Measurements from ENCODE around the gene OR10S1. TPM values are rescaled to one million over a fixed set of nuclear protein-coding genes. Genes with fewer than 3 reads are reported as not detected.
A peak's percentile ranks its signal among the peaks of the same experiment; 100 is the strongest.

Gene OR10S1, protein sequence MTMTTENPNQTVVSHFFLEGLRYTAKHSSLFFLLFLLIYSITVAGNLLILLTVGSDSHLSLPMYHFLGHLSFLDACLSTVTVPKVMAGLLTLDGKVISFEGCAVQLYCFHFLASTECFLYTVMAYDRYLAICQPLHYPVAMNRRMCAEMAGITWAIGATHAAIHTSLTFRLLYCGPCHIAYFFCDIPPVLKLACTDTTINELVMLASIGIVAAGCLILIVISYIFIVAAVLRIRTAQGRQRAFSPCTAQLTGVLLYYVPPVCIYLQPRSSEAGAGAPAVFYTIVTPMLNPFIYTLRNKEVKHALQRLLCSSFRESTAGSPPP
- not detected in 2 replicates for total RNA-seq (2021; fragmentation: NEBNext Ultra II Directional; extraction: Animal tissue kit (Norgen Biotek cat#: 25700))
- not detected in 2 replicates for polyA plus RNA-seq (2011; rRNA removed)
- not detected for polyA plus RNA-seq (2011; cell fraction: cytosol; rRNA removed)
- not detected for polyA plus RNA-seq (2011; cell fraction: nucleus; rRNA removed)
- polyA plus RNA-seq (2012, experiment 1 of 2): not detected in 4 replicates
- polyA plus RNA-seq (2012, experiment 2 of 2): not detected
- polyA plus RNA-seq (2013, experiment 1 of 2): not detected
- polyA plus RNA-seq (2013, experiment 2 of 2): not detected
- polyA minus RNA-seq (2011; rRNA and poly(A)+ RNA removed): not detected in 2 replicates
- polyA minus RNA-seq (2011; cell fraction: cytosol; rRNA and poly(A)+ RNA removed): not detected
- not detected for polyA minus RNA-seq (2011; cell fraction: nucleus; rRNA and poly(A)+ RNA removed)
- long read RNA-seq, experiment 1: 0 reads
- long read RNA-seq, experiment 2: 0 reads

DNA sequence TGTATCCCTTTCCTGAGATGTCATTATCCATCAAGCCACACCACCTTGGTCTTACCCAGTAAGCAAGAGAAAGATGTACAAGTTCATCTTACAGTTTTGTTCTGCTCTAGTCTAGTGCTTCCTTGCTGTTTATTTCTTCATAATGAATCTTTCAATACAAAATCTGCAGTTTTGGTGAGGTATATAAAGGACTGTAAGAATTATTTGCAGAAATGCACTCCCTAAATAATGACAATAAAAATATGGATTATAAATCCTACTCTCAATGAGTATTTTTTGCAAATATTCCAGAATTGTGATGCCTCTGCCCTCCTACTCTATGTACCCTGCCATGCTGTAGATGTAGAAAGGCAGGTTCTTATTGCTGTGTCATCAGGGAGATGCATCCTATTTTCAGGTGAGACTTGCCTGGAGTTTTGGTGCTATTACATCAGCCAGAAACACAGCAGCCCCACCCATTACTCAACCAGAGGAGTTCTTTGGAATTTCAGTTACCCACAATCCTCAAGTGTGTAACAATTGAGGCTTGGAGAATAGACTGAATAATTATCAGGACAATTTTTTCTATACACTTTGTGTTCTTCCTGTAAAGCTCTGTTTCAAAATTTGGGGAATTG, at the start of gene OR10S1:
Gene OR10S1, minus strand, starts transcription at position 51 of the 617 bp plus-strand sequence. CDS start 117 bp downstream, outside the sequence.
- Histone ChIP-seq H3K4ac (replicated peaks; ENCODE audit: insufficient read length, low read depth, low read length) (no peak within 1 kb of the TSS), H4K8ac (ENCODE audit: extremely low read depth, insufficient read depth, low read length) (no peak within 1 kb of the TSS), H2BK5ac (ENCODE audit: low read depth, low read length) (no peak within 1 kb of the TSS), H3K56ac (replicated peaks; ENCODE audit: insufficient read length, low read depth, low read length) (no peak within 1 kb of the TSS), H3K9me3 (ENCODE audit: insufficient read depth in 2 of 2, low read depth in 1 of 2, low read length in 1 of 2) (no peaks in the 10 kb centered on the region), H3K23me2 (ENCODE audit: low read depth, low read length) (no peaks in the 10 kb centered on the region), H3K18ac (ENCODE audit: extremely low read depth, low read length) (no peak within 1 kb of the TSS), H2BK12ac (ENCODE audit: low read depth, low read length) (peak within 1 kb of the TSS; percentile 21; the same call in 1 of the 2 replicates), H4K20me1 (replicated peaks in 1 of 2; ENCODE audit: control insufficient read depth in 1 of 2, insufficient read depth in 2 of 2, low read length in 2 of 2) (no peaks in the 10 kb centered on the region), H3K9ac (replicated peaks in 1 of 4; ENCODE audit: extremely low read depth in 1 of 4, low read depth in 3 of 4, low read length in 3 of 4) (no peak within 1 kb of the TSS), H3K79me1 (ENCODE audit: low read depth, low read length) (no peaks in the 10 kb centered on the region), H3K27ac (ENCODE audit: low read depth, low read length) (no peak within 1 kb of the TSS), H4K5ac (ENCODE audit: insufficient read length, low read depth, low read length) (no peak within 1 kb of the TSS), H2AK5ac (ENCODE audit: low read depth, low read length) (no peak within 1 kb of the TSS), H3K79me2 (ENCODE audit: control insufficient read depth in 1 of 2, insufficient read depth in 2 of 2, low read length in 2 of 2) (no peaks in the 10 kb centered on the region), H2AFZ (ENCODE audit: low read length) (no peak within 1 kb of the TSS; the same call in 1 of the 2 replicates), H2BK15ac (ENCODE audit: low read length) (no peak within 1 kb of the TSS), H3K27me3 (replicated peaks in 1 of 4; ENCODE audit: control insufficient read depth in 3 of 4, extremely low read depth in 1 of 4, insufficient read depth in 3 of 4, low read length in 3 of 4) (no peaks in the 10 kb centered on the region), H3K36me3 (ENCODE audit: control insufficient read depth in 2 of 4, insufficient read depth in 4 of 4, low read length in 3 of 4) (no peaks in the 10 kb centered on the region), H2BK20ac (ENCODE audit: low read length) (no peak within 1 kb of the TSS), H3K4me2 (ENCODE audit: insufficient read depth in 1 of 2, low read depth in 2 of 2, low read length in 2 of 2) (no peak within 1 kb of the TSS), H3K23ac (ENCODE audit: insufficient read length) (no peak within 1 kb of the TSS), H4K91ac (replicated peaks; ENCODE audit: insufficient read length, low read length) (no peak within 1 kb of the TSS), H2BK120ac (replicated peaks; ENCODE audit: low read depth, low read length) (no peak within 1 kb of the TSS), H3K14ac (ENCODE audit: insufficient read length) (peak within 1 kb of the TSS; percentile 52), H3K4me3 (ENCODE audit: extremely low read depth in 1 of 4, insufficient read depth in 2 of 4, low read depth in 3 of 4, low read length in 4 of 4) (no peak within 1 kb of the TSS), H3K4me1 (replicated peaks in 1 of 4; ENCODE audit: control insufficient read depth in 3 of 4, insufficient read depth in 4 of 4, low read length in 3 of 4) (0 out of 7 replicates have a peak, but pooled peaks cover 0 to 2% (median 0%) of the 10 kb centered on the region in 4 experiments)
- ChIA-PET CTCF (ENCODE audit: partially characterized antibody) (interaction anchor here (1.5 kb wide), 1 partner anchor 22 kb away, joined by 4 read pairs; no protein-coding TSS in a partner anchor), POLR2A (ENCODE audit: partially characterized antibody) (no interaction called here)
- FAIRE-seq (no peak), DNase-seq (ENCODE audit: low read depth in 1 of 2, low spot score in 2 of 2) (no peak)
- TF ChIP-seq ASH2L (IDR thresholded peaks at IDR 0.05; ENCODE audit: low read length) (no peak), SIRT6 (IDR thresholded peaks at IDR 0.05; ENCODE audit: low read length) (no peak), KDM1A (IDR thresholded peaks at IDR 0.05; ENCODE audit: borderline replicate concordance, low read length) (no peak), CTBP2 (IDR thresholded peaks at IDR 0.05; ENCODE audit: borderline replicate concordance, insufficient read depth, insufficient read length, low read length) (no peak)

Measured in H1 (cell line).